ENCODE data around the gene MOB3A.

GRCh38 chr19:2087621-2088100, 8.5 kb downstream of the MOB3A start:
- TF ChIP-seq MXI1 (IDR thresholded peaks at IDR 0.05; ENCODE audit: low read depth, low read length) (no peak), YY1 (IDR thresholded peaks at IDR 0.05; ENCODE audit: low read depth) (no peak), CTCF (IDR thresholded peaks at IDR 0.05) (no peak), RXRA (IDR thresholded peaks at IDR 0.05; ENCODE audit: borderline replicate concordance, low read depth) (no peak), RAD21 (IDR thresholded peaks at IDR 0.05; ENCODE audit: low read length) (no peak), REST (IDR thresholded peaks at IDR 0.05; ENCODE audit: low read depth, low read length) (no peak), CHD2 (IDR thresholded peaks at IDR 0.05; ENCODE audit: low read length, partially characterized antibody) (no peak), EZH2phosphoT487 (IDR thresholded peaks at IDR 0.05; ENCODE audit: borderline replicate concordance, low read depth) (no peak), USF2 (IDR thresholded peaks at IDR 0.05; ENCODE audit: borderline replicate concordance, low read depth, low read length) (no peak), GATA2 (CRISPR knock-in tag; IDR thresholded peaks at IDR 0.05) (no peak)
